Panc1 (cell line): ENCODE measurements around the gene NAT9.

Source experiments
- POLR2AphosphoS5 ChIP-seq: IDR thresholded peaks from 2 replicates; pipeline ENCODE4 v1.6.1; 2012; ENCODE audit warnings: mild to moderate bottlenecking, low read depth, low read length, moderate library complexity
- TCF7L2 ChIP-seq: IDR thresholded peaks from 2 replicates; pipeline ENCODE4 v1.6.1; 2011; ENCODE audit warnings: mild to moderate bottlenecking, low read depth, low read length, inconsistent platforms
- TF ChIP-seq, protein P1 (sequence below): fragments of 450-650 bp; IDR thresholded peaks from 2 replicates; pipeline ENCODE4 v1.5.1; 2017; ENCODE audit warnings: mild to moderate bottlenecking

DNA sequence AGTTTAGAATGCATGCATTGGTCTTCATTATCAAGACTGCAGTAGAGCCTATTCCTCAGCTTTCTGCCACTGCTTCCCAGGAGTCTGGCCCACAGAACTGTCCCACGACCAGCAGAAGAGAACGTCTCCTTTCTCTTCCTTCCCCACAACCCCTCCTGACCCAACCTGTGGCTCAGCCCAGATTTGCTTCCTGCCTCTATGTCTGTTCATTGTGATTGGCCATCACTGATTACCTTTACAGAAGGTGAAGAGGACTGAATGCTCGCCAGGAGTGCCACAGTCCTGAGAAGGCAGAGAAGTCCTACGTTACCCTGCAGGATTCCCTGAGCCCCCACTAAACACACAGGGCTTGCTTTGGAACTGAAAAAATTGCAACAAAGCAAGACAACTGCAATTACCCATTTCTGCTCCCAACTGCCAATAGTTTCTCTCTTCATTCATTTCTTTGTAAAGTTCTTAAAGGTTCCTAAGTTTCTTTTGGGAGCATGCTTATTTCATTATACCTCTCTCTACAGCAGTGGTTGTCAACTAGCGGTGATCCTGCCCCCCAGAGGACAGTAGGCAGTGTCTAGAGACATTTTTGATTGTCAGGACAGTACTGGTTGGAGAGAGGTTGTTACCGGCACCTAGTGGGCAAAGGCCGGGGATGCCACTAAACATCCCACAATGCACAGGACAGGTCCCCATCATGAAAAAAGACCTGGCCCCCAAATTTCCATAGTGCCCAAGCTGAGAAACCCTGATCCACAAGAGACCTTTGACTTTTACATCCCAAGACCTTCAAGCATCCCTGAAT lies 4.5 kb upstream of the NAT9 start:
- TF ChIP-seq, protein P1, sequence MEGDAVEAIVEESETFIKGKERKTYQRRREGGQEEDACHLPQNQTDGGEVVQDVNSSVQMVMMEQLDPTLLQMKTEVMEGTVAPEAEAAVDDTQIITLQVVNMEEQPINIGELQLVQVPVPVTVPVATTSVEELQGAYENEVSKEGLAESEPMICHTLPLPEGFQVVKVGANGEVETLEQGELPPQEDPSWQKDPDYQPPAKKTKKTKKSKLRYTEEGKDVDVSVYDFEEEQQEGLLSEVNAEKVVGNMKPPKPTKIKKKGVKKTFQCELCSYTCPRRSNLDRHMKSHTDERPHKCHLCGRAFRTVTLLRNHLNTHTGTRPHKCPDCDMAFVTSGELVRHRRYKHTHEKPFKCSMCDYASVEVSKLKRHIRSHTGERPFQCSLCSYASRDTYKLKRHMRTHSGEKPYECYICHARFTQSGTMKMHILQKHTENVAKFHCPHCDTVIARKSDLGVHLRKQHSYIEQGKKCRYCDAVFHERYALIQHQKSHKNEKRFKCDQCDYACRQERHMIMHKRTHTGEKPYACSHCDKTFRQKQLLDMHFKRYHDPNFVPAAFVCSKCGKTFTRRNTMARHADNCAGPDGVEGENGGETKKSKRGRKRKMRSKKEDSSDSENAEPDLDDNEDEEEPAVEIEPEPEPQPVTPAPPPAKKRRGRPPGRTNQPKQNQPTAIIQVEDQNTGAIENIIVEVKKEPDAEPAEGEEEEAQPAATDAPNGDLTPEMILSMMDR, result peak; percentile 79; the same call in 1 of the 2 replicates
- no peak for TF ChIP-seq TCF7L2
- TF ChIP-seq POLR2AphosphoS5, result no peak
